Activated CD8-positive, alpha-beta memory T cell treated with anti-CD3 and anti-CD28 coated beads, Interleukin-2, amount 50 U/mL, for 4 hours (primary cell): Measurements from ENCODE around the gene CARMIL3.
A peak's percentile ranks its signal among the peaks of the same experiment; 100 is the strongest.

ENCODE experiments used
- DNase-seq: peaks from one replicate; pipeline ENCODE4 v3.0.0-alpha.2; 2020

Gene CARMIL3

GRCh38 chr14:24077086-24077485 lies 25.3 kb downstream of the CARMIL3 start:
- DNase-seq, result no peak

GRCh38 chr14:24078146-24078545 lies 26.3 kb downstream of the CARMIL3 start:
- no peak for DNase-seq

GRCh38 chr14:24079491-24080141 lies 27.8 kb downstream of the CARMIL3 start:
- DNase-seq, result no peak

- no peak for DNase-seq
Measured at GRCh38 chr14:24080142-24080530, 28.3 kb downstream of the CARMIL3 start.

- peak; percentile 69 for DNase-seq
Measured at GRCh38 chr14:24080888-24081738, 29.3 kb downstream of the CARMIL3 start.

GRCh38 chr14:24081739-24082211 lies 30.0 kb downstream of the CARMIL3 start:
- DNase-seq, result no peak

GRCh38 chr14:24082411-24083080 lies 30.7 kb downstream of the CARMIL3 start:
- DNase-seq, result no peak

- no peak for DNase-seq
Measured at GRCh38 chr14:24083462-24083861, 31.7 kb downstream of the CARMIL3 start.

GRCh38 chr14:24084440-24084839 lies 32.6 kb downstream of the CARMIL3 start:
- no peak for DNase-seq

- no peak for DNase-seq
Measured at GRCh38 chr14:24085215-24085614, 33.4 kb downstream of the CARMIL3 start.

- DNase-seq, result no peak
Measured at GRCh38 chr14:24086193-24086955, 34.6 kb downstream of the CARMIL3 start.

- DNase-seq, result no peak
Measured at GRCh38 chr14:24087004-24087403, 35.2 kb downstream of the CARMIL3 start.

GRCh38 chr14:24088095-24088494 lies 36.3 kb downstream of the CARMIL3 start:
- no peak for DNase-seq

- DNase-seq, result no peak
Measured at GRCh38 chr14:24089890-24090289, 38.1 kb downstream of the CARMIL3 start.

- DNase-seq, result no peak
Measured at GRCh38 chr14:24092110-24092504, 40.3 kb downstream of the CARMIL3 start.

- DNase-seq, result no peak
Measured at GRCh38 chr14:24092505-24093206, 40.8 kb downstream of the CARMIL3 start.

- DNase-seq, result no peak
Measured at GRCh38 chr14:24093207-24093900, 41.5 kb downstream of the CARMIL3 start.

GRCh38 chr14:24093901-24094840 lies 42.4 kb downstream of the CARMIL3 start, which contains the start of gene PCK2:
Gene PCK2 (plus strand): TSS chr14:24094311. CDS start chr14:24094406, 95 bp downstream.
- DNase-seq, result peak; percentile 84

GRCh38 chr14:24094841-24095270 lies 43.0 kb downstream of the CARMIL3 start:
- no peak for DNase-seq
